K562 (cell line): ENCODE measurements around the gene TYW5. TPM values are rescaled to one million over a fixed set of nuclear protein-coding genes. Genes with fewer than 3 reads are reported as not detected.

Experiments
- CBX1 ChIP-seq: sonication (generic); IDR thresholded peaks from 2 replicates; pipeline ENCODE4 v1.6.1; 2016; ENCODE audit warnings: antibody characterized with exemption, low read depth, mild to moderate bottlenecking
- CHAMP1 ChIP-seq: fragments of 450-650 bp; IDR thresholded peaks from 2 replicates; pipeline ENCODE4 v1.6.1; 2016; ENCODE audit warnings: mild to moderate bottlenecking
- NR1H2 ChIP-seq: sonication (generic); formaldehyde crosslinking; IDR thresholded peaks from 2 replicates; pipeline ENCODE4 v1.4.0; 2020; ENCODE audit warnings: mild to moderate bottlenecking, missing genetic modification reagents
- NR2F6 ChIP-seq: fragments of 450-650 bp; formaldehyde crosslinking; IDR thresholded peaks from 2 replicates; pipeline ENCODE4 v1.4.0; 2020; ENCODE audit warnings: mild to moderate bottlenecking
- NUFIP1 ChIP-seq: fragments of 450-650 bp; IDR thresholded peaks from 2 replicates; pipeline ENCODE4 v1.6.1; 2018; ENCODE audit not compliant: partially characterized antibody
- TEAD1 ChIP-seq, 2 experiments: fragments of 450-650 bp in 1 of 2; sonication (generic) in 1 of 2; formaldehyde crosslinking; IDR thresholded peaks; 2 replicates each; pipeline versions ENCODE4 v1.4.0 to v1.8.0; 2020 to 2022; ENCODE audit warnings: mild to moderate bottlenecking in 2 of 2, missing genetic modification reagents in 1 of 2
- TRIM25 ChIP-seq: fragments of 450-650 bp; IDR thresholded peaks from 2 replicates; pipeline ENCODE4 v1.7.0; 2016; ENCODE audit warnings: borderline replicate concordance
- ZBTB33 ChIP-seq: sonication (generic); formaldehyde crosslinking; IDR thresholded peaks from 2 replicates; pipeline ENCODE4 v1.8.1; 2023; ENCODE audit warnings: mild to moderate bottlenecking, missing genetic modification reagents
- ZBTB8A ChIP-seq: fragments of 450-650 bp; IDR thresholded peaks from 2 replicates; pipeline ENCODE4 v1.6.1; 2018; ENCODE audit warnings: mild to moderate bottlenecking, moderate library complexity; ENCODE audit not compliant: partially characterized antibody
- ZEB2 ChIP-seq: fragments of 450-650 bp; IDR thresholded peaks from 2 replicates; pipeline ENCODE4 v1.6.1; 2016
- ZNF217 ChIP-seq: sonication (generic); formaldehyde crosslinking; IDR thresholded peaks from 2 replicates; pipeline ENCODE4 v1.8.0; 2022; ENCODE audit warnings: mild to moderate bottlenecking, missing genetic modification reagents
- ZNF431 ChIP-seq: sonication (generic); formaldehyde crosslinking; IDR thresholded peaks from 2 replicates; pipeline ENCODE4 v1.8.0; 2022; ENCODE audit warnings: mild to moderate bottlenecking, missing genetic modification reagents
- polyA plus RNA-seq, 8 experiments: library from polyadenylated mRNA; depleted of rRNA in 4 of 8; stranded (reverse) in 5 of 8; unstranded in 3 of 8; fragments of >200 nt; fragmentation: Nextera tagmentation in 2 of 8; fragmentation: Illumina TruSeq in 1 of 8; extraction: Ambion mirVana in 2 of 8; extraction: Trizol in 1 of 8; gene quantifications; 2 replicates each; pipeline versions ENCODE4 v1.2.1 to v1.2.3, GENCODE V29; 2011 to 2014; ENCODE audit warnings: inconsistent platforms in 1 of 8, missing spikeins in 1 of 8
- total RNA-seq, 7 experiments: library from RNA; depleted of rRNA in 6 of 7; stranded (reverse); fragments of >200 nt in 6 of 7; fragmentation: Illumina TruSeq in 2 of 7; extraction: Trizol in 2 of 7; gene quantifications; 2 replicates each; pipeline versions ENCODE4 v1.2.1 to v1.2.3, GENCODE V29; 2011 to 2021; ENCODE audit warnings: low replicate concordance in 1 of 7
- TF ChIP-seq, protein P1 (sequence below): sonication (generic); formaldehyde crosslinking; IDR thresholded peaks from 2 replicates; pipeline ENCODE4 v1.8.1; 2023; ENCODE audit warnings: mild to moderate bottlenecking, missing genetic modification reagents, moderate library complexity
- TF ChIP-seq, protein P2 (sequence below): fragments of 450-650 bp; conservative IDR thresholded peaks from 2 replicates; pipeline ENCODE4 v1.6.1; 2016; ENCODE audit warnings: missing genetic modification characterization, low read depth, mild to moderate bottlenecking, missing compliant biosample characterization, moderate library complexity

TYW5 gene
- total and polyA plus RNA-seq, 9 of the 15 experiments (the other 6 are each of a cell fraction or from before 2014, with no cell fraction given), result 3.6 to 7.7 (median 4.6) TPM

DNA sequence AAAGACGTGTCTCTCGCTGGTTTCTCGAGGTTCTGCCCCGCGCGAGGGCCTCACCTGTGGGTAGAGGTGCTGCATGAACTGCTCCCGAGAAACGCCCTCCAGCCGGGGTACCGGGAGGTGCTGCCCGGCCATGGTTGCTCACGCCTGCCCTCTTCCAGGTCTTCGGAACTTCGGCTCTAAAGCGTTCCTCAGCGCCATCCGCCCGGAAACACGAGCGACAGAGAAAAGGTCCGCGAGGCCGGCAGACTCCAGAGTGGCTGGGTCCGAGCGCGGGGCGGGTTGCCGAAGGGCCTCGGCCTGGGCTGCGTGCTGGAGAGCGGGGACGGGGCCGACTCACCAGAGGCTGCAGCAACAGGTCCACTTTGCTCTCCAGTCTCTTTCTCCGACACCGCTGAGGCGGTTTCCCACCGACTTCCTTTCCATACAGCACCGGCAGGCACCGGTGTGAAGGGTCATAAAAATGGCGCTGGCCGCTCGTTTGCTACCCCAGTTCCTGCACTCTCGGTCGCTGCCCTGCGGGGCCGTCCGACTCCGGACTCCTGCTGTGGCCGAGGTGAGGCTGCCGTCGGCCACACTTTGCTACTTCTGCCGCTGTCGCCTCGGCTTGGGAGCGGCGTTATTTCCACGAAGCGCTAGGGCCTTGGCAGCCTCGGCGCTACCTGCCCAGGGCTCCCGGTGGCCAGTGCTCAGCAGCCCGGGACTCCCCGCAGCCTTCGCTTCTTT lies at the start of gene TYW5, which contains the start of gene MAIP1 (continued):
- TF ChIP-seq, protein P1, sequence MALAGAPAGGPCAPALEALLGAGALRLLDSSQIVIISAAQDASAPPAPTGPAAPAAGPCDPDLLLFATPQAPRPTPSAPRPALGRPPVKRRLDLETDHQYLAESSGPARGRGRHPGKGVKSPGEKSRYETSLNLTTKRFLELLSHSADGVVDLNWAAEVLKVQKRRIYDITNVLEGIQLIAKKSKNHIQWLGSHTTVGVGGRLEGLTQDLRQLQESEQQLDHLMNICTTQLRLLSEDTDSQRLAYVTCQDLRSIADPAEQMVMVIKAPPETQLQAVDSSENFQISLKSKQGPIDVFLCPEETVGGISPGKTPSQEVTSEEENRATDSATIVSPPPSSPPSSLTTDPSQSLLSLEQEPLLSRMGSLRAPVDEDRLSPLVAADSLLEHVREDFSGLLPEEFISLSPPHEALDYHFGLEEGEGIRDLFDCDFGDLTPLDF (CRISPR knock-in tag), result peak; percentile 69; the same call in 1 of the 2 replicates
- TF ChIP-seq TRIM25 (no peak), ZNF431 (peak; percentile 34; the same call in 1 of the 2 replicates), ZEB2 (peak; percentile 99), ZBTB8A (no peak), CBX1 (peak; percentile 74; the same call in 1 of the 2 replicates), NUFIP1 (no peak), NR2F6 (CRISPR knock-in tag) (no peak), CHAMP1 (peak; percentile 90), ZNF217 (no peak), TEAD1 (CRISPR knock-in tag; IDR thresholded peaks at IDR 0.05) (peak in 1 of 2 experiments; percentile 54; a peak in 1 of 4 replicates), ZBTB33 (CRISPR knock-in tag) (0 out of 2 replicates have a peak, but pooled peaks have one; percentile 15), NR1H2 (CRISPR knock-in tag) (0 out of 2 replicates have a peak, but pooled peaks have one; percentile 25)
- TF ChIP-seq, protein P2, sequence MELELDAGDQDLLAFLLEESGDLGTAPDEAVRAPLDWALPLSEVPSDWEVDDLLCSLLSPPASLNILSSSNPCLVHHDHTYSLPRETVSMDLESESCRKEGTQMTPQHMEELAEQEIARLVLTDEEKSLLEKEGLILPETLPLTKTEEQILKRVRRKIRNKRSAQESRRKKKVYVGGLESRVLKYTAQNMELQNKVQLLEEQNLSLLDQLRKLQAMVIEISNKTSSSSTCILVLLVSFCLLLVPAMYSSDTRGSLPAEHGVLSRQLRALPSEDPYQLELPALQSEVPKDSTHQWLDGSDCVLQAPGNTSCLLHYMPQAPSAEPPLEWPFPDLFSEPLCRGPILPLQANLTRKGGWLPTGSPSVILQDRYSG (tag), result peak; percentile 69; the same call in 1 of the 2 replicates
